Stimulated activated naive CD4-positive, alpha-beta T cell (primary cell): Measurements from ENCODE around the gene PARD6B.

Experiments used
- DNase-seq, 6 experiments: peaks; one replicate each; lab custom pipeline; 2025; lab: John Stamatoyannopoulos, UW

The PARD6B gene

DNA sequence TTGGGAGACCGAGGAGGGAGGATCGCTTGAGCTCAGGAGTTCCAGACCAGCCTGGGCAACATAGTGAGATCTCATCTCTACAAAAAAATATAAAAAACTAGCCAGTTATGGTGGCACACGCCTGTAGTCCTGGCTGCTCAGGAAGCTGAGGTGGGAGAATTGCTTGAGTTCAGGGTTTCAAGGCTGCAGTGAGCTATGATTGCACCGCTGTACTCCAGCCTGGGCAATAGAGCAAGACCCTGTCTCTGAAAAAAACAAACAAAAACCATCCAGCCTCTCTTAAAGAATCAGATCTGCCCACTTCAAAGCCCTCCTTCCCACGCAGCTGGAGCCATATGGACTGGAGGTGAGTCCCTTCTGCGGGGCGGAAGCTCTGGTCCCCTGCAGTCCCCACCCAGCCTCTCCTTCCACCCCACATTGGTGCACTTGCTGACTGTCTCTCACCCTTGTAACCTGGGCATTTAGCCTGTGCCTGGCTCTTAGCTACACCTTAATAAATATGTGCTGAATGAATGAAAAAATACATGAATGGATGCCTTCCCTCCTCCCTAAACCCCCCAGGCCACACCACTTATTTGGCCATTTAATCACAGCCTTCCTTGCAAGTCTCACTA, 7.2 kb upstream of the PARD6B start:
- DNase-seq: no peak

- DNase-seq: no peak
These were observed 6.3 kb upstream of the PARD6B start for GRCh38 chr20:50724851-50725723.

DNA sequence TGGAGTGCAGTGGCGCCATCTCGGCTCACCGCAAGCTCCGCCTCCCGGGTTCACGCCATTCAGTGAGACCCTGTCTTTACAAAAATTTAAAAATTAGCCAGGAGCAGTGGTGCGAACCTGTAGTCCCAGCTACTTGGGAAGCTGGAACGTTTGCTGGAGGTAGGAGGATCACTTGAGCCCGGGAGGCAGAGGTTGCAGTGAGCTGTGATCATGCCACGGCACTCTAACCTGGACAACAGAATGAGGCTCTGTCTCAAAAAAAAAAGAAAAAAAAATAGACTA, 5.7 kb upstream of the PARD6B start:
- DNase-seq: no peak

DNA sequence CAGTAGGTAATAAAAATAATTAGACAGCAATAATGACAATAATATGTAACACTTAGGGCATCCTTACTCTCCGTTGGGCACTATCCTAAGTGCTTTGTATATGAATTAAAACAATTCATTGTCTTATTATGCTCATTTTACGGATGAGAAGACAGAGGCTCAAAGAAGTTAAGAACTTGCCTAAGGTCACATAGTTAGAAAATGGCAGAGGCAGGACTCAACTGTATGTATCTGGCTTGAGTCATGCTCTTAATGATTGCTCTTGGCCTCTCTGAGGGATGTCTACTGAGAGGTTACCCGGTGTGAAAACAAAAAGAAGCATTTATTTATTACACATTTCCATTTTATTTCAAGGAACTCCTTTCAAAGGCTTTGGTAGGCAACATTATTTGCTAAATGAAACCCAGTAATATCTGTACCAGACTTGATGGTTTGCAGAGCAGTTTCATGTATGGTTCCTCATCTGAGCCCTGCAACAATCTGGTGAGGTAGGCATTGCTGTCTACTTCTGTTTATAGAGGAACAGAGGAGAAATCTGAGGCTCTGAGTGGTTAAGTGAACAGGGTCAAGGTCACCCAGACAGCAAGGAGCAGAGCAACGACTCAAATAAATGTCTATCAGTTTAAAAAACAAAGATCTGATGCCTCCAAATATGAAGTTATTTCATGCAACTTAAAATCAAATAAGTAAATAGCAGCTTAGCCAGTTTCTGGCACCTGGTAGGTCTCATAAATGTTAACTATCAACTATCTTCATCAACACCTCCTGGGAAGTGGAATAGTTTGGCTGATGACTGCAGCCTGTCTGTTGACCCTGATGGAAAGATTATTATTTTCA, 4.2 kb upstream of the PARD6B start:
- no peak for DNase-seq

DNA sequence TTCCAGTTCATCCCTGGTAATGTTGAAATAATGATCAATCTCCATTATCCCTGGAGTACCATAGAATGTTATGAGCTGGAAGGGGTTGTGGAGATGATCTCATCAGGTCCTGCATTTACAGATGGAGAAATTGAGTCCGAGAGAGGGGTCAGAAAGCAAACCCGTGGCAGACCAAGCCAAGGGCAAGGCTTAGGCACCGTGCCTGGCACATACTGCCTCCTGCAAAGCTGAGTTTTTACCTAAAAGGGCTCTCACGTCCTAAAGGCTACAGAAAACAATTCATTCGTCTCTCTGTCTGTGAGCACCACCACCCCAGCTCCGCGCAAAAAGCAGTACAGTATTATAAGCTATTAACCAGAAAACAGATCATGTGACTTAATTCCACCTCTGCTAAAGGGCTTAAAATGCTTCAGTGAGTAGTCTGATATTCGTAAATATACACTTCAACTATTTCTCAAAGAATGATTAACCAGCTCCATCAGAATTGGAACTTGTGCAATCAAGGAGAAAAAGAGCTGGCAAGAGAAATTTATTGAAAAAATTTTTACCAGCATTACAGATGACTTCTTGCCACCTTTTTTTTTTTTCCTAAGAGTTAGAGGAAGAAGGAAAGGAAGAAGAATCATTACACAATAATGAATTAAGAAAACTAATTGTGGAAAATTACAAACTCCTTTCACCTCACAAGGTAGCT, 3.4 kb upstream of the PARD6B start:
- no peak for DNase-seq

DNA sequence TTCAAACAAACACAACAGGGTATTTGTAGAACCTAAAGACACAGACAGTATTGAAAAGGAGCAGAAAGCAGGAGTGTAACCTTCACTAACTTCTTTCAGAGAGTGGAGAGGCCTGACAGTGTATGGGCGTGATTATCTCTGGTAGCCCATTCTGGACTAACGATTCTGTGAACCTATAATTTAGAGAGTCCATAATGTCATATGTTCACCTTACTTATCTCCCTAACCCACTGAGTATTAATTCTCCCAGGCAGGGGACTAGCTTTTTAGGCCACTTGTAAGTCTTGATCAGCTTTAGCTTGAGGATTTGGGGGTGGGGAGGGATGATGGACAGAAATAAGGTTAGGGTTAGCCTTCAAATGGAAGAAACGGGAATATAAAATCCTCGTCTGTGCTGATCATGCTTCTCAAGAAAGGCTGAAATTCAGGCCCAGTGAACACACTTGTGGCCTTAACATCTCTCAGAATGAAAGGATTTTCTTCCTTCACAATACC, 2.8 kb upstream of the PARD6B start:
- DNase-seq: no peak

- DNase-seq: no peak
These were observed 2.2 kb upstream of the PARD6B start for GRCh38 chr20:50728981-50729874.

GRCh38 chr20:50729901-50730764, 1.2 kb upstream of the PARD6B start:
- peak in 1 of 6 experiments; percentile 23 for DNase-seq

GRCh38 chr20:50730765-50731054, 670 bp upstream of the PARD6B start:
- DNase-seq: no peak

GRCh38 chr20:50731930-50732690, 730 bp downstream of the PARD6B start:
- DNase-seq: peak in 2 of 6 experiments; percentile 13 to 25

GRCh38 chr20:50733644-50734349, 2.4 kb downstream of the PARD6B start:
- DNase-seq: no peak

DNA sequence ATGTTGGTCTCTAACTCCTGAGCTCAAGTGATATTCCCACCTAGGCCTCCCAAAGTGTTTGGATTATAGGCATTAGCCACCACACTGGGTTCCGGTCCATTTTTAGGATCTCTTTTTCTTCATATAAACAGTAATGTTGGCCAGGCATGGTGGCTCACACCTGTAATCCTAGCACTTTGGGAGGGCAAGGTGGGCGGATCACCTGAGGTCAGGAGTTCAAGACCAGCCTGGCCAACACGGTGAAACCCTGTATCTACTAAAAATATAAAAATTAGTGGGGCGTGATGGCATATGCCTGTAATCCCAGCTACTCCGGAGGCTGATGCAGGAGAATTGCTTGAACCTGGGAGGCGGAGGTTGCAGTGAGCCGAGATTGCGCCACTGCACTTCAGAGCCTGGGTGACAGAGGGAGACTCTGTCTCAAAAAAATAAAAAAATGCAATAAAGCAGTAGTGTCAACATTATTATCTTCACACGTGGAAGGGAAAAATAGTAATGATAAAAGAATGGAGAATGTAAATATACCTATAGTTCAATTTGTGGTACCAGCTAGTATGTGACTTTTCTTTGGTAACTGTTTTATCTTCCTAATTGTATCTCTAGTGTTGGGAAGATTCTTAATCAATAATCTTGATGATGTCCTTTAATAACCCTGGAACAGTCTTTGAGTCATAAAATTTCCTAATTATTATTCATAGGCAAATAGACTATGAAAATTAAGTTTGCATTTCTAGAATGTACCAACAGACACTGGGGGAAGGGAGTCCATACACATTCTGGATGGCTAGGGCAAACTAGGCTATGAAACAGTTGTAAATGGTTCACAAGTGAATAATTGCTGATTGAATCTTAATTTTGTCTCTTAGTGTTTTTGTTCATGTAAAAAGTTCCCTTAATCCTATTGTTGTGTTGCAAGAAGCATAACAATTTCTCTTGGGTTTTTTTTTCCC, 3.6 kb downstream of the PARD6B start:
- DNase-seq: no peak

DNA sequence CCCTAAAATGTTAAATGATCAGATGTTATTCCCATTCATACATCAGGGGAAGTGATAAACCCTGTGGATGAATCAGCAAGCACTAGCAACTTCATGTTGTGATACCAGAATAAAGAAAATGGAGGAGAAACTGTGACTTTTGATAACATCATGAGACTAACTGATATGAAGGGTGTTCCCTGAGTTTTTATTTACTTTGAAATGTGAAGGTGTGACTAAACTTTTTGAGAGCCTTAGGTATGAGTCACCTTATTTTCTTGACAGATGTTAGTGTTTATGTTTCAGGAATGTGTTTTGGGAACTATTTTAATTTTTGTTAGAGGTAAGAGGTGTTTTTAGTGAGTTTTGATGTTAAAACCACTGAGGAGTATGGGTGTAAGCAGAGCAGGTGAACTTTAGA, 4.4 kb downstream of the PARD6B start:
- no peak for DNase-seq

- DNase-seq: no peak
These were observed 6.0 kb downstream of the PARD6B start for GRCh38 chr20:50737352-50737751.

- DNase-seq: no peak
These were observed 11.7 kb downstream of the PARD6B start for GRCh38 chr20:50743087-50743486.

GRCh38 chr20:50744143-50744792, 12.9 kb downstream of the PARD6B start:
- DNase-seq: no peak

GRCh38 chr20:50745634-50746137, 14.3 kb downstream of the PARD6B start:
- DNase-seq: no peak
